HEK293 (cell line): Measurements from ENCODE around the gene ROBO1.

ENCODE experiments used
- IKZF3 ChIP-seq: fragments of 450-650 bp; IDR thresholded peaks from 2 replicates; pipeline ENCODE4 v1.5.0; 2018; ENCODE audit warnings: missing biosample characterization, mild to moderate bottlenecking, missing genetic modification characterization, moderate library complexity
- TCF7L2 ChIP-seq: IDR thresholded peaks from 2 replicates; pipeline ENCODE4 v1.6.1; 2011; ENCODE audit warnings: low read depth, mild to moderate bottlenecking, inconsistent platforms, low read length, moderate library complexity, borderline replicate concordance
- ZNF133 ChIP-seq: fragments of 450-650 bp; formaldehyde crosslinking; IDR thresholded peaks from 2 replicates; pipeline ENCODE4 v1.5.1; 2016; ENCODE audit warnings: missing biosample characterization, missing genetic modification characterization
- ZNF426 ChIP-seq: fragments of 450-650 bp; formaldehyde crosslinking; IDR thresholded peaks from 2 replicates; pipeline ENCODE4 v1.5.1; 2017; ENCODE audit warnings: missing biosample characterization, missing genetic modification characterization, mild to moderate bottlenecking, inconsistent platforms, moderate library complexity
- TF ChIP-seq, protein P1 (sequence below): fragments of 450-650 bp; formaldehyde crosslinking; IDR thresholded peaks from 2 replicates; pipeline ENCODE4 v1.5.1; 2016; ENCODE audit warnings: missing biosample characterization, missing genetic modification characterization

DNA sequence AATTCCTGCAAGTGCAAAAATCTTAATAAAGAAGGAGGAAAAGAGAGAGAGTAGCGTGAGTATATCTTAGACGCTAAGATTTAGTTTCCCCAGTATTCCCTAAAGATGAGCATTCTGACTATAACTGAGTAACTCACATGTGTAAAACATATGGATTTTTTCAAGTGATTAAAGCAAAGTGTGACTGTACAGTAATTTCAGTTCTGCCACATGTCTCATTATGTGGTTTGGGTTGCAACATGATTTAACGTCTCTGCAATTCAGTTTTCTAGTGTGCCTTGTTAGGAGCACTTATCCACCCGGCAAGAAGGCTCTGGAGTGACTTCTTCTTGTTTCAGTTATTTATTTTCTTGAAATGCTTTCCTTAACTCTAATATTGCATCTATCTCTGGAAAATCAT is 514.1 kb downstream of the ROBO1 start:
- TF ChIP-seq IKZF3 (tag by site-specific recombination) (no peak), ZNF426 (tag by site-specific recombination) (no peak), ZNF133 (tag by site-specific recombination) (no peak), TCF7L2 (no peak)
- TF ChIP-seq, protein P1, sequence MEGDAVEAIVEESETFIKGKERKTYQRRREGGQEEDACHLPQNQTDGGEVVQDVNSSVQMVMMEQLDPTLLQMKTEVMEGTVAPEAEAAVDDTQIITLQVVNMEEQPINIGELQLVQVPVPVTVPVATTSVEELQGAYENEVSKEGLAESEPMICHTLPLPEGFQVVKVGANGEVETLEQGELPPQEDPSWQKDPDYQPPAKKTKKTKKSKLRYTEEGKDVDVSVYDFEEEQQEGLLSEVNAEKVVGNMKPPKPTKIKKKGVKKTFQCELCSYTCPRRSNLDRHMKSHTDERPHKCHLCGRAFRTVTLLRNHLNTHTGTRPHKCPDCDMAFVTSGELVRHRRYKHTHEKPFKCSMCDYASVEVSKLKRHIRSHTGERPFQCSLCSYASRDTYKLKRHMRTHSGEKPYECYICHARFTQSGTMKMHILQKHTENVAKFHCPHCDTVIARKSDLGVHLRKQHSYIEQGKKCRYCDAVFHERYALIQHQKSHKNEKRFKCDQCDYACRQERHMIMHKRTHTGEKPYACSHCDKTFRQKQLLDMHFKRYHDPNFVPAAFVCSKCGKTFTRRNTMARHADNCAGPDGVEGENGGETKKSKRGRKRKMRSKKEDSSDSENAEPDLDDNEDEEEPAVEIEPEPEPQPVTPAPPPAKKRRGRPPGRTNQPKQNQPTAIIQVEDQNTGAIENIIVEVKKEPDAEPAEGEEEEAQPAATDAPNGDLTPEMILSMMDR (tag by site-specific recombination), result no peak
